ENCODE results near the gene MAS1. TPM values are rescaled to one million over a fixed set of nuclear protein-coding genes. Genes with fewer than 3 reads are reported as not detected.

The MAS1 gene
- total RNA-seq, 1 experiment from 2014 or later, result not detected

- peaks cover 43% of the 10 kb centered on the region for H3K27me3 Mint-ChIP-seq (ENCODE audit: insufficient read depth, unreplicated experiment)
- intact Hi-C loops (cut with micrococcal nuclease), result no loop called here
- H3K27ac Mint-ChIP-seq (ENCODE audit: low read depth, unreplicated experiment), result no peak overlapping the region
- no peak for DNase-seq (ENCODE audit: unreplicated experiment)
- no peaks in the 10 kb centered on the region for H3K4me1 Mint-ChIP-seq (ENCODE audit: insufficient read depth, unreplicated experiment)
- H3K4me3 Mint-ChIP-seq (ENCODE audit: unreplicated experiment), result no peak overlapping the region
- H3K9me3 Mint-ChIP-seq (ENCODE audit: unreplicated experiment), result no peaks in the 10 kb centered on the region
- TF ChIP-seq CTCF (IDR thresholded peaks at IDR 0.05; ENCODE audit: unreplicated experiment), result no peak
- no peaks in the 10 kb centered on the region for H3K36me3 Mint-ChIP-seq (ENCODE audit: insufficient read depth, unreplicated experiment)
- BruUV-seq (replicated peaks), result no TSS peak
- ChIA-PET CTCF (no interaction called here), POLR2A (no interaction called here)
These were observed 2.3 kb downstream of the MAS1 start for GRCh38 chr6:159893064-159893463.

GRCh38 chr6:159894991-159895390, 4.2 kb downstream of the MAS1 start:
- no peak for DNase-seq (ENCODE audit: unreplicated experiment)
- no peak for TF ChIP-seq CTCF (IDR thresholded peaks at IDR 0.05; ENCODE audit: unreplicated experiment)
- Mint-ChIP-seq H3K4me1 (ENCODE audit: insufficient read depth, unreplicated experiment) (peaks cover 1% of the 10 kb centered on the region), H3K27ac (ENCODE audit: low read depth, unreplicated experiment) (no peak overlapping the region), H3K27me3 (ENCODE audit: insufficient read depth, unreplicated experiment) (peaks cover 24% of the 10 kb centered on the region), H3K36me3 (ENCODE audit: insufficient read depth, unreplicated experiment) (no peaks in the 10 kb centered on the region), H3K9me3 (ENCODE audit: unreplicated experiment) (no peaks in the 10 kb centered on the region), H3K4me3 (ENCODE audit: unreplicated experiment) (no peak overlapping the region)
- CTCF ChIA-PET, result no interaction called here
- POLR2A ChIA-PET, result interaction anchor here (0.7 kb wide), 1 partner anchor 43 kb away, joined by 3 read pairs; no protein-coding TSS in a partner anchor
- intact Hi-C loops (cut with micrococcal nuclease), result no loop called here
- BruUV-seq (replicated peaks), result no TSS peak

- Mint-ChIP-seq H3K4me1 (ENCODE audit: insufficient read depth, unreplicated experiment) (peaks cover 10% of the 10 kb centered on the region), H3K4me3 (ENCODE audit: unreplicated experiment) (no peak overlapping the region), H3K36me3 (ENCODE audit: insufficient read depth, unreplicated experiment) (no peaks in the 10 kb centered on the region), H3K27me3 (ENCODE audit: insufficient read depth, unreplicated experiment) (no peaks in the 10 kb centered on the region), H3K9me3 (ENCODE audit: unreplicated experiment) (no peaks in the 10 kb centered on the region), H3K27ac (ENCODE audit: low read depth, unreplicated experiment) (no peak overlapping the region)
- ChIA-PET POLR2A (no interaction called here), CTCF (no interaction called here)
- intact Hi-C loops (cut with micrococcal nuclease), result no loop called here
- no TSS peak for BruUV-seq (replicated peaks)
- DNase-seq (ENCODE audit: unreplicated experiment), result no peak
- TF ChIP-seq CTCF (IDR thresholded peaks at IDR 0.05; ENCODE audit: unreplicated experiment), result no peak
These were observed 6.8 kb downstream of the MAS1 start for GRCh38 chr6:159897603-159898002.

DNA sequence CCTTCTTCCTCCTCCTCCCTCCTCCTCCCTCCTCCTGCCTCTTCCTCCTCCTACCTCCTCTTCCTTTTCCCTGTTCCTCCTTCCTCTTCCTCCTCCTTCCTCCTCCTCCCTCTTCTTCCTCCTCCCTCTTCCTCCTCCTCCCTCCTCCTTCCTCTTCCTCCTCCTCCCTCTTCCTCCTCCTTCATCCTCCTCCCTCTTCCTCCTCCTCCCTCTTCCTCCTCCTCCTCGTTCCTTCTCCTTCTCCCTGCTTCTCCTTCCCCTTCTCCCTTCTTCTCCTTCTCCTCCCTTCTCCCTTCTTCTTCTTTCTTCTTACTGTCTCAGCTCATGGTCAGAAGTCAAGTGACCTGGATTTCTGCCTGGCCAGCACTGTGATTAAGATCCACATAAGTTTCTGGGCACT, 7.7 kb downstream of the MAS1 start:
- H3K36me3 Mint-ChIP-seq (ENCODE audit: insufficient read depth, unreplicated experiment), result no peaks in the 10 kb centered on the region
- no peaks in the 10 kb centered on the region for H3K27me3 Mint-ChIP-seq (ENCODE audit: insufficient read depth, unreplicated experiment)
- no peak overlapping the region for H3K4me3 Mint-ChIP-seq (ENCODE audit: unreplicated experiment)
- no peak overlapping the region for H3K27ac Mint-ChIP-seq (ENCODE audit: low read depth, unreplicated experiment)
- ChIA-PET CTCF (interaction anchor here (0.6 kb wide), 1 partner anchor 199 kb away, joined by 3 read pairs; no protein-coding TSS in a partner anchor), POLR2A (no interaction called here)
- intact Hi-C loops (cut with micrococcal nuclease), result no loop called here
- no peak for DNase-seq (ENCODE audit: unreplicated experiment)
- no peak for TF ChIP-seq CTCF (IDR thresholded peaks at IDR 0.05; ENCODE audit: unreplicated experiment)
- no peaks in the 10 kb centered on the region for H3K9me3 Mint-ChIP-seq (ENCODE audit: unreplicated experiment)
- peaks cover 10% of the 10 kb centered on the region for H3K4me1 Mint-ChIP-seq (ENCODE audit: insufficient read depth, unreplicated experiment)
- BruUV-seq (replicated peaks), result no TSS peak

Measured in MCF 10A (cell line).